ENCODE measurements around the gene CCL25.
"Not testable (repeated sequence)": the region's sequence is repeated elsewhere in the genome, so short reads cannot be mapped to it uniquely, and the experiment has no call there.

CCL25 gene

GRCh38 chr19:8028951-8029491 is 23.5 kb upstream of the CCL25 start:
- H3K36me3 Mint-ChIP-seq (ENCODE audit: low read depth), result no peaks in the 10 kb centered on the region
- peaks cover 25% of the 10 kb centered on the region for H3K4me1 Mint-ChIP-seq
- H3K9me3 Mint-ChIP-seq, result no peaks in the 10 kb centered on the region
- H3K4me3 Mint-ChIP-seq, result no peak overlapping the region
- no peaks in the 10 kb centered on the region for H3K27me3 Mint-ChIP-seq (ENCODE audit: low read depth)
- peak overlapping the region; percentile 73 to 91 (median 84) for H3K27ac Mint-ChIP-seq
- no peak for TF ChIP-seq CTCF (IDR thresholded peaks at IDR 0.05; ENCODE audit: unreplicated experiment in 3 of 3)

- Mint-ChIP-seq H3K36me3 (ENCODE audit: low read depth) (no peaks in the 10 kb centered on the region), H3K27me3 (ENCODE audit: low read depth) (no peaks in the 10 kb centered on the region), H3K4me1 (peaks cover 31% of the 10 kb centered on the region), H3K4me3 (no peak overlapping the region), H3K27ac (no peak overlapping the region), H3K9me3 (no peaks in the 10 kb centered on the region)
- no peak for TF ChIP-seq CTCF (IDR thresholded peaks at IDR 0.05; ENCODE audit: unreplicated experiment in 3 of 3)
These were observed 21.6 kb upstream of the CCL25 start for GRCh38 chr19:8030960-8031359.

- Mint-ChIP-seq H3K4me3 (peak overlapping the region in 2 of 3 experiments; percentile 21 to 27), H3K27ac (peak overlapping the region; percentile 83 to 94 (median 90)), H3K4me1 (peaks cover 44% of the 10 kb centered on the region)
- H3K27me3 Mint-ChIP-seq (ENCODE audit: low read depth); H3K36me3 Mint-ChIP-seq (ENCODE audit: low read depth); H3K9me3 Mint-ChIP-seq: not testable (repeated sequence)
These were observed 19.0 kb upstream of the CCL25 start for GRCh38 chr19:8033287-8034177.

GRCh38 chr19:8034178-8034525 is 18.4 kb upstream of the CCL25 start:
- no peak for TF ChIP-seq CTCF (IDR thresholded peaks at IDR 0.05; ENCODE audit: unreplicated experiment in 3 of 3)
- Mint-ChIP-seq H3K9me3 (no peaks in the 10 kb centered on the region), H3K4me1 (peaks cover 37% of the 10 kb centered on the region), H3K27ac (peak overlapping the region; percentile 50 to 94 (median 83)), H3K27me3 (ENCODE audit: low read depth) (no peaks in the 10 kb centered on the region), H3K36me3 (ENCODE audit: low read depth) (no peaks in the 10 kb centered on the region), H3K4me3 (peak overlapping the region in 1 of 3 experiments; percentile 18)

- no peak for TF ChIP-seq CTCF (IDR thresholded peaks at IDR 0.05; ENCODE audit: unreplicated experiment in 3 of 3)
- no peaks in the 10 kb centered on the region for H3K27me3 Mint-ChIP-seq (ENCODE audit: low read depth)
These were observed 16.0 kb upstream of the CCL25 start for GRCh38 chr19:8036434-8037099.

GRCh38 chr19:8038815-8039214 is 13.7 kb upstream of the CCL25 start:
- no peaks in the 10 kb centered on the region for H3K27me3 Mint-ChIP-seq (ENCODE audit: low read depth)
- H3K9me3 Mint-ChIP-seq, result no peaks in the 10 kb centered on the region
- peaks cover 23% of the 10 kb centered on the region for H3K4me1 Mint-ChIP-seq
- TF ChIP-seq CTCF (IDR thresholded peaks at IDR 0.05; ENCODE audit: unreplicated experiment in 3 of 3), result no peak
- no peaks in the 10 kb centered on the region for H3K36me3 Mint-ChIP-seq (ENCODE audit: low read depth)
- H3K4me3 Mint-ChIP-seq, result no peak overlapping the region
- H3K27ac Mint-ChIP-seq, result no peak overlapping the region

More at GRCh38 chr19:8036434-8037099, 16.0 kb upstream of the CCL25 start:
- peaks cover 32% of the 10 kb centered on the region for H3K4me1 Mint-ChIP-seq
- no peaks in the 10 kb centered on the region for H3K9me3 Mint-ChIP-seq
- peak overlapping the region; percentile 49 to 74 (median 51) for H3K27ac Mint-ChIP-seq
- H3K36me3 Mint-ChIP-seq (ENCODE audit: low read depth), result no peaks in the 10 kb centered on the region
- peak overlapping the region in 2 of 3 experiments; percentile 4 to 5 for H3K4me3 Mint-ChIP-seq
